ENCODE measurements around the gene FHL5.

DNA sequence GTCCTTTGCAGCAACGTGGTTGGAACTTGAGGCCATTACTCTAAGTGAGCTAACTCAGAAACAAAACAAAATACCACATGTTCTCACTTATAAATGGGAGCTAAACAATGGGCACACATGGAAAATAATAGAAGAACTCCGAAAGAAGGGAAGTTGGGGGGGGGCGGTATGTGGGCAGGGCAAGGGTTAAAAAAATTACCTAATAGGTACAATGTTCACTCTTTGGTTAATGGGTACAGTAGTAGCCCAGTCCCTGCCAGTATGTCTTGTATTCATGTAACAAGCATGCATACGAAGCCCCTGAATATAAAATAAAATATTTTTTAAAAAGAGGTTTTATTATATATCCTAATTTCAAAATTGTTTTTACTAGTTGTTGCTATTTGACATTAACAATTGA is 15.3 kb upstream of the FHL5 start:
- TF ChIP-seq, protein P1, sequence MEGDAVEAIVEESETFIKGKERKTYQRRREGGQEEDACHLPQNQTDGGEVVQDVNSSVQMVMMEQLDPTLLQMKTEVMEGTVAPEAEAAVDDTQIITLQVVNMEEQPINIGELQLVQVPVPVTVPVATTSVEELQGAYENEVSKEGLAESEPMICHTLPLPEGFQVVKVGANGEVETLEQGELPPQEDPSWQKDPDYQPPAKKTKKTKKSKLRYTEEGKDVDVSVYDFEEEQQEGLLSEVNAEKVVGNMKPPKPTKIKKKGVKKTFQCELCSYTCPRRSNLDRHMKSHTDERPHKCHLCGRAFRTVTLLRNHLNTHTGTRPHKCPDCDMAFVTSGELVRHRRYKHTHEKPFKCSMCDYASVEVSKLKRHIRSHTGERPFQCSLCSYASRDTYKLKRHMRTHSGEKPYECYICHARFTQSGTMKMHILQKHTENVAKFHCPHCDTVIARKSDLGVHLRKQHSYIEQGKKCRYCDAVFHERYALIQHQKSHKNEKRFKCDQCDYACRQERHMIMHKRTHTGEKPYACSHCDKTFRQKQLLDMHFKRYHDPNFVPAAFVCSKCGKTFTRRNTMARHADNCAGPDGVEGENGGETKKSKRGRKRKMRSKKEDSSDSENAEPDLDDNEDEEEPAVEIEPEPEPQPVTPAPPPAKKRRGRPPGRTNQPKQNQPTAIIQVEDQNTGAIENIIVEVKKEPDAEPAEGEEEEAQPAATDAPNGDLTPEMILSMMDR (IDR thresholded peaks at IDR 0.05) = no peak
- no peak for TF ChIP-seq POLR2A (IDR thresholded peaks at IDR 0.05)

Measured in gastroesophageal sphincter (tissue), 3 donors.